Left cardiac atrium (tissue), 4 donors: Measurements from ENCODE around the gene HRC. TPM values are rescaled to one million over a fixed set of nuclear protein-coding genes. Genes with fewer than 3 reads are reported as not detected.
"Not testable (repeated sequence)": the region's sequence is repeated elsewhere in the genome, so short reads cannot be mapped to it uniquely, and the experiment has no call there.

Experiments used
- ATAC-seq, 2 donors: fragments of 200-7000 bp; cut with Tn5 transposase; one replicate each; pipeline ENCODE4 v1.9.1; 2020; ENCODE audit warnings: mild to moderate bottlenecking in 2 of 2, moderate library complexity in 2 of 2
- DNase-seq: peaks from one replicate; pipeline ENCODE4 v3.0.0-alpha.2; 2020
- intact Hi-C, 2 donors: fragments of 100-400 bp; cut with DNase I; formaldehyde crosslinking; loops; one replicate each; pipeline versions ENCODE4 v1.14.1 to v1.15.1; 2022 to 2023
- total RNA-seq, 2 donors: library from RNA; stranded (reverse); fragmentation: NEBNext Ultra II Directional; extraction: Animal tissue kit (Norgen Biotek cat#: 25700); gene quantifications; one replicate each; pipeline ENCODE4 v1.2.1, GENCODE V29; 2021
- donor health status: DM: no; HTN: yes; CAD: no.
- donor health status: DM: no; HTN: yes; CAD: no; lungs with severe emphysema.
- donor health status: DM: yes; HTN: yes; CAD: no.
- donor health status: Dilated cardiomyopathy.

HRC gene
- total RNA-seq, 2 donors from 2014 or later, result 480 to 499 TPM

GRCh38 chr19:49145573-49146407 lies 9.4 kb downstream of the HRC start:
- intact Hi-C loops, result loop anchor here in 1 of 2 donors (5.0 kb wide), 2 partner anchors 33 to 48 kb away; partner anchors contain the start of gene LIN7B
- DNase-seq (peak; percentile 83), ATAC-seq (peak; percentile 7 to 16)

GRCh38 chr19:49142866-49143335 lies 12.3 kb downstream of the HRC start:
- intact Hi-C loops, result no loop called here
- ATAC-seq (peak; percentile 96 to 98), DNase-seq (peak; percentile 93)

- no peak for DNase-seq
- no peak for ATAC-seq
- intact Hi-C loops, result no loop called here
Observed at GRCh38 chr19:49141352-49141751, 13.8 kb downstream of the HRC start.

- ATAC-seq (no peak), DNase-seq (no peak)
- intact Hi-C loops, result no loop called here
Observed at GRCh38 chr19:49140951-49141350, 14.2 kb downstream of the HRC start.

GRCh38 chr19:49136771-49137171 lies 18.4 kb downstream of the HRC start:
- peak; percentile 87 for DNase-seq
- peak; percentile 72 to 82 for ATAC-seq
- intact Hi-C loops, result no loop called here

- no peak for DNase-seq
- intact Hi-C loops, result no loop called here
- ATAC-seq, result no peak
Observed at GRCh38 chr19:49135686-49136085, 19.5 kb downstream of the HRC start.

- intact Hi-C loops, result no loop called here
- peak; percentile 79 for DNase-seq
- ATAC-seq, result peak; percentile 63 to 75
Observed at GRCh38 chr19:49133621-49134454, 21.4 kb downstream of the HRC start.

- intact Hi-C loops, result no loop called here
Observed at GRCh38 chr19:49132974-49133609, 22.1 kb downstream of the HRC start.

GRCh38 chr19:49130325-49130724 lies 24.9 kb downstream of the HRC start:
- intact Hi-C loops, result no loop called here
- ATAC-seq, result no peak
- DNase-seq, result no peak

More at GRCh38 chr19:49132974-49133609, 22.1 kb downstream of the HRC start:
- peak; percentile 76 for DNase-seq
- ATAC-seq, result peak; percentile 15 to 24

- no peak for DNase-seq
- ATAC-seq, result no peak
- intact Hi-C loops, result no loop called here
Observed at GRCh38 chr19:49129238-49129583, 26.0 kb downstream of the HRC start.

GRCh38 chr19:49128545-49129237 lies 26.5 kb downstream of the HRC start:
- DNase-seq, result no peak
- intact Hi-C loops, result no loop called here
- no peak for ATAC-seq

GRCh38 chr19:49127674-49128544 lies 27.3 kb downstream of the HRC start:
- peak; percentile 96 for DNase-seq
- intact Hi-C loops, result no loop called here
- ATAC-seq, result peak; percentile 99

- DNase-seq, intact Hi-C loops, ATAC-seq: not testable (repeated sequence)
Observed at GRCh38 chr19:49127225-49127624, 28.0 kb downstream of the HRC start.

GRCh38 chr19:49126575-49126974 lies 28.6 kb downstream of the HRC start:
- ATAC-seq (no peak), DNase-seq (no peak)
- intact Hi-C loops, result no loop called here

- no peak for DNase-seq
- ATAC-seq, result no peak
- intact Hi-C loops, result no loop called here
Observed at GRCh38 chr19:49125025-49125731, 30.0 kb downstream of the HRC start.

- DNase-seq, intact Hi-C loops, ATAC-seq: not testable (repeated sequence)
Observed at GRCh38 chr19:49123285-49123684, 31.9 kb downstream of the HRC start.

GRCh38 chr19:49121841-49122240 lies 33.4 kb downstream of the HRC start:
- ATAC-seq, intact Hi-C loops, DNase-seq: not testable (repeated sequence)
